Measurements from ENCODE around the gene RARRES2. TPM values are rescaled to one million over a fixed set of nuclear protein-coding genes. Genes with fewer than 3 reads are reported as not detected.
A peak's percentile ranks its signal among the peaks of the same experiment; 100 is the strongest.

Gene RARRES2
- total and polyA plus RNA-seq, 2 experiments from 2014 or later, result not detected

DNA sequence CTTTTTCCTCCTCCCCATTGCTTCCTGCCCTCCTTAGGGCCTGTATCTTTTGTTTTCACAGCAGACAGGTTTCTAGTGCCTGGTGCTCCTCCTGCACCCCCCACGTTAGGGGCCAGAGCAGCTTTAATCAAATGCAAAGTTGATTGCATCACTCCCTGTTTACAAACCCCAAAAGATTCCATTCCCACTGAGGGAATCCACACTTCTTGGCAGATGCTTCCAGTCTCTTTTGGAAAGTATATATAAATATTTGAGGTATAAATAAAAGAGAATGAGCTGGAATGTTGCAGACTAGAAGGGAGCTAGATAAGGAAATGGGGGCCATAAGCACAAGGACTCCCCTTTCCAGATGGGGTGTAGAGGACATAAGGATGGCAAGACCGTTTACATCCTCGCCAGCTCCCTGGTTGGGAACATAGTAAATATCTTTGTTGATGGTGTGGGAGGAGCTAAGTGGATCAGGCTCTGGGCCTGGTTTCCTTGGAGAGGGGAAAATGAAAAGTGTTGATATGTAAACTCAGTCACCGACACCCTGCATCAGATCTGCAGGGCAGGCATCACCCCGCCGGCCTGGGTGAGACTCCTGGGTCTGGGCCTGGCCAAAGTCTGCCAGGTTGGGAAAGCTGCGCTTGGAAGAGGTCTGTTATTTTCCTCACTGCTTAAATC lies 6.2 kb downstream of the RARRES2 start:
- Histone ChIP-seq H3K36me3 (ENCODE audit: low read depth) (no peaks in the 10 kb centered on the region), H3K27me3 (replicated peaks; ENCODE audit: insufficient read depth) (no peaks in the 10 kb centered on the region; the same call in 1 of the 2 replicates), H3K9me2 (ENCODE audit: insufficient read depth) (no peaks in the 10 kb centered on the region), H3K4me2 (ENCODE audit: unreplicated experiment) (no peak overlapping the region), H4K20me1 (ENCODE audit: insufficient read depth) (no peaks in the 10 kb centered on the region), H3K4me3 (no peak overlapping the region), H3K79me2 (ENCODE audit: insufficient read depth) (no peaks in the 10 kb centered on the region), H3K9me3 (ENCODE audit: low read depth) (no peaks in the 10 kb centered on the region), H3F3A (ENCODE audit: insufficient read depth) (no peaks in the 10 kb centered on the region), H3K4me1 (ENCODE audit: insufficient read depth) (0 out of 2 replicates have a peak, but pooled peaks cover 4% of the 10 kb centered on the region), H2AFZ (no peak overlapping the region), H3K9ac (no peak overlapping the region), H3K27ac (no peak overlapping the region)
- TF ChIP-seq EZH2phosphoT487 (IDR thresholded peaks at IDR 0.05; ENCODE audit: insufficient read depth, low read depth) (no peak), EZH2 (IDR thresholded peaks at IDR 0.05; ENCODE audit: insufficient read depth, poor library complexity, severe bottlenecking) (no peak)
- peak; percentile 66 for DNase-seq
- 31 to 34% methylated on average over 7 of the region's 7 CpGs for WGBS, 2 experiments (ENCODE audit: low coverage in 1 of 2, low lambda C conversion rate in 2 of 2, missing lambda C conversion rate in 2 of 2)
- in situ Hi-C loops (cut with MboI), result no loop called here

GRCh38 chr7:150334108-150334507 lies 7.3 kb downstream of the RARRES2 start:
- Histone ChIP-seq H3K36me3 (ENCODE audit: low read depth) (no peaks in the 10 kb centered on the region), H3K4me1 (ENCODE audit: insufficient read depth) (0 out of 2 replicates have a peak, but pooled peaks cover 4% of the 10 kb centered on the region), H3F3A (ENCODE audit: insufficient read depth) (no peaks in the 10 kb centered on the region), H3K27ac (no peak overlapping the region), H3K27me3 (replicated peaks; ENCODE audit: insufficient read depth) (no peaks in the 10 kb centered on the region; the same call in 1 of the 2 replicates), H3K9ac (no peak overlapping the region), H4K20me1 (ENCODE audit: insufficient read depth) (no peaks in the 10 kb centered on the region), H2AFZ (no peak overlapping the region), H3K79me2 (ENCODE audit: insufficient read depth) (no peaks in the 10 kb centered on the region), H3K9me3 (ENCODE audit: low read depth) (no peaks in the 10 kb centered on the region), H3K4me2 (ENCODE audit: unreplicated experiment) (no peak overlapping the region), H3K4me3 (no peak overlapping the region), H3K9me2 (ENCODE audit: insufficient read depth) (no peaks in the 10 kb centered on the region)
- TF ChIP-seq EZH2phosphoT487 (IDR thresholded peaks at IDR 0.05; ENCODE audit: insufficient read depth, low read depth) (no peak), EZH2 (IDR thresholded peaks at IDR 0.05; ENCODE audit: insufficient read depth, poor library complexity, severe bottlenecking) (no peak)
- 58 to 61% methylated on average over 8 of the region's 8 CpGs for WGBS, 2 experiments (ENCODE audit: low coverage in 1 of 2, low lambda C conversion rate in 2 of 2, missing lambda C conversion rate in 2 of 2)
- in situ Hi-C loops (cut with MboI), result no loop called here
- DNase-seq, result no peak

DNA sequence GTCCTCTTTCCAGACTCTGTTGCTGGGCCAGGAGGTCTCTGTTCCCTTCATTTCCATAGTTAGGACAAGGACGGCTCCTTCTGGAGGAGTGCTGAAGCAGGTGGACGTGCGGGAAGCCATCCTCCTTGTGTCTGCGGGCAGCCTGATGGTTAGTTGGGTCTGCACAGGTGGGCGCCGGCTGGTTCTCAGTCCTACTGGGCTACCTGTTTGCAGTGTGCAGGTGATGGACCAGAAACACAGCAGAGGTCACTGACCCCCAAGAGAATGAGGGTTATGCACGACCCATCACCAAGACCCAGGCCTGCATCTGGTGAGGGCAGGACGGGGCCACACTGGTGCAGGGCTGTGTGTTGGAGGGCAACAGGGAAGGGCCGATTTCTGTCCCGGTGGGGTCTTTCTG lies 7.8 kb downstream of the RARRES2 start:
- in situ Hi-C loops (cut with MboI), result no loop called here
- Histone ChIP-seq H4K20me1 (ENCODE audit: insufficient read depth) (no peaks in the 10 kb centered on the region), H3K9me2 (ENCODE audit: insufficient read depth) (no peaks in the 10 kb centered on the region), H3K36me3 (ENCODE audit: low read depth) (no peaks in the 10 kb centered on the region), H3K4me2 (ENCODE audit: unreplicated experiment) (no peak overlapping the region), H3F3A (ENCODE audit: insufficient read depth) (no peaks in the 10 kb centered on the region), H3K27me3 (replicated peaks; ENCODE audit: insufficient read depth) (no peaks in the 10 kb centered on the region; the same call in 1 of the 2 replicates), H3K9ac (no peak overlapping the region), H3K27ac (no peak overlapping the region), H3K4me1 (ENCODE audit: insufficient read depth) (0 out of 2 replicates have a peak, but pooled peaks cover 4% of the 10 kb centered on the region), H2AFZ (no peak overlapping the region), H3K9me3 (ENCODE audit: low read depth) (no peaks in the 10 kb centered on the region), H3K79me2 (ENCODE audit: insufficient read depth) (no peaks in the 10 kb centered on the region), H3K4me3 (no peak overlapping the region)
- DNase-seq, result no peak
- 76 to 78% methylated on average over 10 of the region's 10 CpGs for WGBS, 2 experiments (ENCODE audit: low coverage in 1 of 2, low lambda C conversion rate in 2 of 2, missing lambda C conversion rate in 2 of 2)
- no peak for TF ChIP-seq EZH2 (IDR thresholded peaks at IDR 0.05; ENCODE audit: insufficient read depth, poor library complexity, severe bottlenecking)
- no peak for TF ChIP-seq EZH2phosphoT487 (IDR thresholded peaks at IDR 0.05; ENCODE audit: insufficient read depth, low read depth)

DNA sequence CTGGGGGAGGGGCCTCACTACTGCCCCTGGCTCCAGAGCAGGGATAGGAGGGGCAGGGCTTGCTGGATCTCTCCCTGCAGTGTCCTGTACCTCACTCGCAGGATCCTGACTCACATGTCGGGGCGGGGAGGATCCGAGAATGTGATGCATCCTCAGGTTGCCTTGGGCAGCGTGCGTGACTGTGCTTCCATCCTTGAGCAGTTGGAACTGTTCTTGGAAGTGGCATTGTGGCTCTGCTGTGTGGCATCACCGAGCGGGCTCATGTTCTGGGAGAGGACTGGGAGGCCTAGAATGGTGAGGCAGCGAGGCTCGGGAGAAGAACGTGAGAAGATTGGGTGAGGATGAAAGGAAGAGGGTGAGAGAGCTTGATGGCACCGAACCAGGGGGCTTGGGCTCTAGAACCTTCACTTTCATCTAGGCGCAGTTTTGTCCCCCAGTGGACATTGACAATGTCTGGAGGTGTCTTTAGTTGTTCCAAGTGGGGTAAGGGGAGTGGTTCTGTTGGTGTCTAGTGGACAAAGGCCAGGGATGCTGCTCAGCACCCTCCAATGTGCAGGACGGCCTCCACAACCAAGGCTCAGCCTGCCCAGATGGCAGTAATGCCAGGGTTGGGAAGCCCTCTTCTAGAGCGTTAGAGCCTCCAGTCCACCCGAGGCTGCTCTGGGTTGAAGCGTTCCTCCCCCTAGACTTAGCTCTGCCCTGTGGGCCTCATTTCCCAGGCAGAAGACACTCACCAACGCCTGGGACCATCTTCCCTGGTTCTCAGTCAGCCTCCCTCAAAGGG lies 8.4 kb downstream of the RARRES2 start:
- no peaks in the 10 kb centered on the region; the same call in 1 of the 2 replicates for H3K27me3 ChIP-seq (replicated peaks; ENCODE audit: insufficient read depth)
- no peaks in the 10 kb centered on the region for H3K9me2 ChIP-seq (ENCODE audit: insufficient read depth)
- H3F3A ChIP-seq (ENCODE audit: insufficient read depth), result no peaks in the 10 kb centered on the region
- DNase-seq, result no peak
- H3K9ac ChIP-seq, result no peak overlapping the region
- in situ Hi-C loops (cut with MboI), result no loop called here
- no peak for TF ChIP-seq EZH2phosphoT487 (IDR thresholded peaks at IDR 0.05; ENCODE audit: insufficient read depth, low read depth)
- TF ChIP-seq EZH2 (IDR thresholded peaks at IDR 0.05; ENCODE audit: insufficient read depth, poor library complexity, severe bottlenecking), result no peak
- H2AFZ ChIP-seq, result no peak overlapping the region
- no peaks in the 10 kb centered on the region for H3K9me3 ChIP-seq (ENCODE audit: low read depth)
- no peak overlapping the region for H3K4me3 ChIP-seq
- no peaks in the 10 kb centered on the region for H4K20me1 ChIP-seq (ENCODE audit: insufficient read depth)
- no peak overlapping the region for H3K27ac ChIP-seq
- WGBS, 2 experiments (ENCODE audit: low coverage in 1 of 2, low lambda C conversion rate in 2 of 2, missing lambda C conversion rate in 2 of 2), result 65 to 75% methylated on average over 14 to 18 of the region's 18 CpGs
- no peak overlapping the region for H3K4me2 ChIP-seq (ENCODE audit: unreplicated experiment)
- H3K79me2 ChIP-seq (ENCODE audit: insufficient read depth), result no peaks in the 10 kb centered on the region
- H3K36me3 ChIP-seq (ENCODE audit: low read depth), result no peaks in the 10 kb centered on the region
- H3K4me1 ChIP-seq (ENCODE audit: insufficient read depth), result 0 out of 2 replicates have a peak, but pooled peaks cover 4% of the 10 kb centered on the region

Data from GM23248 (cell line).